ENCODE data around the gene PPFIA2.

DNA sequence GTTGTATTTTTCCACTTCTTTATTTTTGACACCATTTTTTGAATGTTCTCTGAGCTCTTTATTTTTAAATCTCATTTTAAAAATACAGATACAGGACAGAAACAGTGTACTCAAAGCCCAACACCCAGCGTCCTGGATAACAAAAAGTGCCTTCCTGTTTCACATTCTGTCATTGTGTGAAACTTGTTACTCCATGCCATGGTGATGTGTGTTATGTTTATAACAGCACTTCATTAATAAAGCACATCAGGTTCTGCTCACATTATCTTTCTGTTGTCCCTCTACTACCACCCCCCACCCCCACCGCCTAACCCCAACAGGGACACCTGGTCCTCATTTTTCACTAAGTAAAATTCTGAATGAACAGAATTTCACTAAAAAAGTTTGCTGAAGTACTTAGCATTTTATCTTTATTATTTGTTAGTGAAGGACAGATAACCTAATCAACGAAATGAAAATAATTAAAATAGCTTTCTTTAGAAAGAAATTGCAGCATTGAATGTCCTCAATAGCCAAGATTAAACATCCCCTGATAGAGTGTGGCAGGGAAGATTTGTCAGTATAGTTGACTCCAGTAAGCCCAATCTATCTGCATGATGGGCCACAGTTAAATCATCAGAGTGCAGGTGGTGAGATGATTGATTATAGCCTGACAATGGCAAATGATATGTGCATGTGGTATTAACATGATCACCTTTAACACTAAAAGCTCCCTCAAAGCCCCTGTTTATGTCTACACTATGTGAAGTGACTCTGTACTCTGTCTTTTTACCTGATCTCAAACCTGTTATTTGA lies 527.4 kb downstream of the PPFIA2 start:
- TF ChIP-seq CTCF (IDR thresholded peaks at IDR 0.05) (no peak), POLR2A (IDR thresholded peaks at IDR 0.05) (no peak)
